Heart left ventricle (tissue), 13 donors: Measurements from ENCODE around the gene OTUD6A.

Experiments used
- POLR2A ChIP-seq, 2 donors: fragments of 450-650 bp; IDR thresholded peaks; one replicate each; pipeline ENCODE4 v1.6.1; 2017; ENCODE audit warnings: antibody characterized with exemption in 2 of 2, mild to moderate bottlenecking in 2 of 2, moderate library complexity in 2 of 2
- TF ChIP-seq, protein P1 (sequence below), 12 donors: fragments of 200-600 bp; sonication (generic) in 4 of 12; IDR thresholded peaks; one replicate each; pipeline versions ENCODE4 v1.5.0 to v1.8.0; 2018 to 2022; ENCODE audit warnings: antibody characterized with exemption in 12 of 12, mild to moderate bottlenecking in 5 of 12
- donor health status: ischemic (EF 13 %, LVEDD 7.1; RV severe dilation, severe dysfunction).
- donor health status: DM: no; HTN: yes; CAD: no.
- donor health status: DM: no; HTN: no; CAD: no.
- donor health status: ischemic (EF 25% LVEDD 6.9; RV normal size, moderate dysfunction).
- donor health status: ischemic (EF 25% LVEDD 5.7; RV mildly dilated, moderate dysfunction).
- donor health status: ischemic (EF 35%, LVEDD 5.7; RV mildly dilated, moderate dysfunction).
- donor health status: nonischemic (EF 11% LVEDD 7.7; RV severe dilation, severe dysfunction).
- donor health status: DM: yes; HTN: yes; CAD: no.
- donor health status: PGD.
- donor health status: ischemic (EF 29% LVEDD 5.4; RV normal size, mild dysfunction).
- donor health status: nonischemic (EF 23%, LVEDD 6.1; RV moderate dilation, normal function).

- TF ChIP-seq POLR2A (IDR thresholded peaks at IDR 0.05), result no peak
- TF ChIP-seq, protein P1, sequence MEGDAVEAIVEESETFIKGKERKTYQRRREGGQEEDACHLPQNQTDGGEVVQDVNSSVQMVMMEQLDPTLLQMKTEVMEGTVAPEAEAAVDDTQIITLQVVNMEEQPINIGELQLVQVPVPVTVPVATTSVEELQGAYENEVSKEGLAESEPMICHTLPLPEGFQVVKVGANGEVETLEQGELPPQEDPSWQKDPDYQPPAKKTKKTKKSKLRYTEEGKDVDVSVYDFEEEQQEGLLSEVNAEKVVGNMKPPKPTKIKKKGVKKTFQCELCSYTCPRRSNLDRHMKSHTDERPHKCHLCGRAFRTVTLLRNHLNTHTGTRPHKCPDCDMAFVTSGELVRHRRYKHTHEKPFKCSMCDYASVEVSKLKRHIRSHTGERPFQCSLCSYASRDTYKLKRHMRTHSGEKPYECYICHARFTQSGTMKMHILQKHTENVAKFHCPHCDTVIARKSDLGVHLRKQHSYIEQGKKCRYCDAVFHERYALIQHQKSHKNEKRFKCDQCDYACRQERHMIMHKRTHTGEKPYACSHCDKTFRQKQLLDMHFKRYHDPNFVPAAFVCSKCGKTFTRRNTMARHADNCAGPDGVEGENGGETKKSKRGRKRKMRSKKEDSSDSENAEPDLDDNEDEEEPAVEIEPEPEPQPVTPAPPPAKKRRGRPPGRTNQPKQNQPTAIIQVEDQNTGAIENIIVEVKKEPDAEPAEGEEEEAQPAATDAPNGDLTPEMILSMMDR (IDR thresholded peaks at IDR 0.05), result no peak
Observed at GRCh38 chrX:70039758-70040157, 22.5 kb upstream of the OTUD6A start.
